ENCODE results near the gene IDI1. TPM values are rescaled to one million over a fixed set of nuclear protein-coding genes. Genes with fewer than 3 reads are reported as not detected.
"Not testable (repeated sequence)": the region's sequence is repeated elsewhere in the genome, so short reads cannot be mapped to it uniquely, and the experiment has no call there.

Gene IDI1
- total RNA-seq, 4 donors from 2014 or later, result 30.7 to 87.5 (median 59.9) TPM

DNA sequence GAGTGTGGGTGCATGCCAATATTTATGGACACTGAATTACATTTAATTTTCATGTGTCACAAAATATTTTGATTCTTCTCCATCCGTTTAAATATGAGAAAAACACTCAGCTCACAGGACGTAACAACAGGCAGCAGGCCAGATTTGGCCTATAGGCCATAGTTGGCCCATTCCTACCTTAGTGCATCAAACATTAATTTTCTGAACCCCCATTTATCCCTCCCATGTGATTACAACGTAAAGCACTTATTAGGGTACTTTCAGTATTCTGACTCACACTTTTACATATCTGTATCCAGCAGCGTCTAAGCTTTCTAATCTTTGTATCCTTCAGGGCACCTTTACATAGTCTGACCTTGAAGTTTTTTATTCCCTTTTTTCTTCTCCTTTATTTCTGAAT, 4.0 kb downstream of the IDI1 start:
- Histone ChIP-seq H3K4me1 (peaks cover 6 to 42% (median 14%) of the 10 kb centered on the region in 3 donors), H3K27me3 (no peaks in the 10 kb centered on the region), H3K4me3 (no peak overlapping the region), H3K9me3 (no peaks in the 10 kb centered on the region), H3K36me3 (peaks cover 0 to 48% (median 0%) of the 10 kb centered on the region in 3 donors), H3K27ac (peak overlapping the region in 3 of 4 donors; percentile 37 to 68 (median 40))
- TF ChIP-seq, protein P1, sequence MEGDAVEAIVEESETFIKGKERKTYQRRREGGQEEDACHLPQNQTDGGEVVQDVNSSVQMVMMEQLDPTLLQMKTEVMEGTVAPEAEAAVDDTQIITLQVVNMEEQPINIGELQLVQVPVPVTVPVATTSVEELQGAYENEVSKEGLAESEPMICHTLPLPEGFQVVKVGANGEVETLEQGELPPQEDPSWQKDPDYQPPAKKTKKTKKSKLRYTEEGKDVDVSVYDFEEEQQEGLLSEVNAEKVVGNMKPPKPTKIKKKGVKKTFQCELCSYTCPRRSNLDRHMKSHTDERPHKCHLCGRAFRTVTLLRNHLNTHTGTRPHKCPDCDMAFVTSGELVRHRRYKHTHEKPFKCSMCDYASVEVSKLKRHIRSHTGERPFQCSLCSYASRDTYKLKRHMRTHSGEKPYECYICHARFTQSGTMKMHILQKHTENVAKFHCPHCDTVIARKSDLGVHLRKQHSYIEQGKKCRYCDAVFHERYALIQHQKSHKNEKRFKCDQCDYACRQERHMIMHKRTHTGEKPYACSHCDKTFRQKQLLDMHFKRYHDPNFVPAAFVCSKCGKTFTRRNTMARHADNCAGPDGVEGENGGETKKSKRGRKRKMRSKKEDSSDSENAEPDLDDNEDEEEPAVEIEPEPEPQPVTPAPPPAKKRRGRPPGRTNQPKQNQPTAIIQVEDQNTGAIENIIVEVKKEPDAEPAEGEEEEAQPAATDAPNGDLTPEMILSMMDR (IDR thresholded peaks at IDR 0.05), result no peak
- no peak for TF ChIP-seq POLR2A (IDR thresholded peaks at IDR 0.05)
- no peak for DNase-seq
- intact Hi-C loops (cut with DNase I), result no loop called here
- WGBS, 2 donors, result 60 to 71% methylated on average over 4 of the region's 4 CpGs

DNA sequence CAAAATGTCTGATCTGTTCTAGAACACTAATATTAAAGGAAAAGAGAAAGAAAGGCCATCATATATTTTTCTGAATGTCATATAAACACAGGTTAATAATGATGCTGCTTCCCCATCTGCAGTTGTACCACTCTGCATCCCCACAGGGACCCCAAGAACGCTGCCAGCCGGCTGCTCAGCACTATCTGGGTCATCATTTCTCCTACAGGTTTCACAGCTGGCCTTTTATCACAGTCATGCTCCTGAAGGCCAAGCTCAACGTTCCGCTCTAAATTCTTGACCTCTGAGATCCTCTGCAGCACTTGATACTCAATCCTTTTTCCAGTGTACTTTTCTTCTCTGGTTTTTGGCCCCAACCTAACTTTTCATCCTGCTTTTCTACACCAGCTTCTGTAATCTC, 4.8 kb downstream of the IDI1 start:
- H3K27me3 ChIP-seq, result no peaks in the 10 kb centered on the region
- peak overlapping the region; percentile 18 to 83 (median 54) for H3K27ac ChIP-seq
- intact Hi-C loops (cut with DNase I), result no loop called here
- H3K4me3 ChIP-seq, result peak overlapping the region in 1 of 4 donors; percentile 45
- TF ChIP-seq, protein P1 (IDR thresholded peaks at IDR 0.05), result no peak
- TF ChIP-seq POLR2A (IDR thresholded peaks at IDR 0.05), result no peak
- H3K9me3 ChIP-seq, result no peaks in the 10 kb centered on the region
- H3K4me1 ChIP-seq, result peaks cover 6 to 38% (median 13%) of the 10 kb centered on the region in 3 donors
- no peak for DNase-seq
- WGBS, 2 donors, result 62 to 79% methylated on average over 4 of the region's 4 CpGs
- peaks cover 0 to 56% (median 0%) of the 10 kb centered on the region in 3 donors for H3K36me3 ChIP-seq

DNA sequence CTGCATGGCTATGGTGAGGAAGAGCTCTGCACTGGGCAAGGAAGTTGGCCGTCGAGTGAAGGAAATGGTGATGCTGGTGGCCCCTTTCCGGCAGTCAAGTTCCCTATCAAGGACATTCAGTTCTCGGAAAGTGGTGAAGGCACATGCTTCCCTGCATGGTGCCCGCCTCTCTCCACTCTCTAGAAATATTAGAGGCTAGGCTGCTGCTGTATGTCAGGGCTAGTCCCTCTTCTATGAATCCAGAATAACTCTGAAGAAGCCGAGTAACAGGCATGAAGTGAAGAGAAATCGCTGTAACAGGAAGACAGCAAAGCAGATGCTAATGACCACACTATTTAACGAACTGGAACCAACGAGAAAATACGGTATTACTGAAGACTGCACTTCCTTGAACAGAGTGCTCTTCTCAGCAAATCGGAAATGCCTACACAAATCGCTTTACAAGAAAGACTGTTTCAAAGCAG, 5.4 kb downstream of the IDI1 start:
- 62 to 70% methylated on average over 8 to 11 of the region's 12 CpGs for WGBS, 2 donors

DNA sequence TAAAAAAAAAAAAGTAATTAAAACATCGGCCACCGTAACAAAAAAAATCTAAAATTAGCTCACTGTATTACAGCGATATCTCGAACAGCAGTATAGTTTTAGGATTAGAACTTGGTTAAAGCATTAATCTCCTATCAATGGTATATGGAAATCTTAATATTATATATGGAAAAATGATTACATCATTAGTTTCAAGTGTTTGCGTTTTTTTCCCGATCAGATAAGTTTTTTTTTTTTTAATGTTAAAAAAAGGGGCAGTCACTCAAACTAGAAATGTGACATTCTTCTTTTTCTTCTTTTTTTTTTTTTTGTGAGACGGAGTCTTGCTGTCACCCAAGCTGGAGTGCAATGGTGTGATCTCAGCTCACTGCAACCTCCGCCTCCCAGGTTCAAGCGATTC, 7.4 kb downstream of the IDI1 start:
- Histone ChIP-seq H3K4me1 (peaks cover 0 to 30% (median 7%) of the 10 kb centered on the region in 3 donors), H3K4me3 (no peak overlapping the region), H3K27ac (no peak overlapping the region), H3K9me3 (no peaks in the 10 kb centered on the region), H3K36me3 (peaks cover 0 to 74% (median 0%) of the 10 kb centered on the region in 3 donors), H3K27me3 (no peaks in the 10 kb centered on the region)
- TF ChIP-seq POLR2A (IDR thresholded peaks at IDR 0.05), result no peak
- TF ChIP-seq, protein P1 (IDR thresholded peaks at IDR 0.05), result no peak
- DNase-seq, result no peak
- intact Hi-C loops (cut with DNase I), result no loop called here
- 92 to 93% methylated on average over 9 of the region's 9 CpGs for WGBS, 2 donors

More for the DNA sequence above, 5.4 kb downstream of the IDI1 start:
- Histone ChIP-seq H3K27ac (peak overlapping the region; percentile 18 to 83 (median 54)), H3K27me3 (no peaks in the 10 kb centered on the region), H3K36me3 (peaks cover 0 to 62% (median 0%) of the 10 kb centered on the region in 3 donors), H3K4me3 (peak overlapping the region in 1 of 4 donors; percentile 45), H3K4me1 (peaks cover 6 to 38% (median 13%) of the 10 kb centered on the region in 3 donors), H3K9me3 (no peaks in the 10 kb centered on the region)
- intact Hi-C loops (cut with DNase I), result no loop called here
- peak in 3 of 4 donors; percentile 22 to 63 (median 56) for TF ChIP-seq POLR2A (IDR thresholded peaks at IDR 0.05)
- TF ChIP-seq, protein P1 (IDR thresholded peaks at IDR 0.05), result no peak
- DNase-seq, result no peak

DNA sequence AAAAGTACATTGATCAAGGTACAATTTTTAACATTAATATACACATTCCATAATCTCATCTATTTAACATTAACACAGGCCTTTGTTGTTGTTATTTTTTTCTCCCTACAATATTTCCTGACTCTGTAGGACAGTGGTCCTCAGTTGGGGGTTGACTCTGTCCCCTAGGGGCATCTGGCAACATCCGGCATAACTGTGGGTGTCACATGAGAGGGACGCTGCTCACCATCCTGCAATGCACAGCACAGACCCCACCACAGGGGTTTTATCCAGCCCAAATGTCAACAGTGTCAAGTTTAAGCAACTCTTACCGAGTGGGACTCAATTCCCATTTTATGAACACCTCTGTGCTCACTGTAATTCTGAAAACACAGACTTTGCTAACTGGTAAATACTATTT, 8.8 kb downstream of the IDI1 start:
- no peaks in the 10 kb centered on the region for H3K27me3 ChIP-seq
- H3K36me3 ChIP-seq, result peaks cover 0 to 74% (median 0%) of the 10 kb centered on the region in 3 donors
- H3K4me3 ChIP-seq, result no peak overlapping the region
- no peaks in the 10 kb centered on the region for H3K9me3 ChIP-seq
- 63 to 64% methylated on average over 3 of the region's 3 CpGs for WGBS, 2 donors
- peaks cover 0 to 25% (median 7%) of the 10 kb centered on the region in 3 donors for H3K4me1 ChIP-seq
- DNase-seq, result no peak
- TF ChIP-seq, protein P1 (IDR thresholded peaks at IDR 0.05), result no peak
- no peak for TF ChIP-seq POLR2A (IDR thresholded peaks at IDR 0.05)
- no peak overlapping the region for H3K27ac ChIP-seq
- intact Hi-C loops (cut with DNase I), result no loop called here

DNA sequence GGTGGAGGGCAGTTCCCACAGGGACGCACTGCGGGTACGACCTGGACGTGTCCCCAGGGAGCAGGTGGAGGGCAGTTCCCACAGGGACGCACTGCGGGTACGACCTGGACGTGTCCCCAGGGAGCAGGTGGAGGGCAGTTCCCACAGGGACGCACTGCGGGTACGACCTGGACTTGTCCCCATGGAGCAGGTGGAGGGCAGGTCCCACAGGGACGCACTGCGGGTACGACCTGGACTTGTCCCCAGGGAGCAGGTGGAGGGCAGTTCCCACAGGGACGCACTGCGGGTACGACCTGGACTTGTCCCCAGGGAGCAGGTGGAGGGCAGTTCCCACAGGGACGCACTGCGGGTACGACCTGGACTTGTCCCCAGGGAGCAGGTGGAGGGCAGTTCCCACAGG, 10.2 kb downstream of the IDI1 start:
- Histone ChIP-seq H3K36me3 (peaks cover 0 to 64% (median 0%) of the 10 kb centered on the region in 3 donors), H3K4me1 (peaks cover 0 to 14% (median 0%) of the 10 kb centered on the region in 3 donors)
- H3K4me3 ChIP-seq; H3K9me3 ChIP-seq; DNase-seq; H3K27me3 ChIP-seq; intact Hi-C loops (cut with DNase I); H3K27ac ChIP-seq: not testable (repeated sequence)
- WGBS, 2 donors, result 100% methylated on average over 1 to 3 of the region's 20 CpGs
